ENCODE measurements around the gene LLCFC1. TPM values are rescaled to one million over a fixed set of nuclear protein-coding genes. Genes with fewer than 3 reads are reported as not detected.
A peak's percentile ranks its signal among the peaks of the same experiment; 100 is the strongest.

Gene LLCFC1
- polyA plus RNA-seq, 3 donors = 0.54 to 1.4 (median 0.66) TPM

DNA sequence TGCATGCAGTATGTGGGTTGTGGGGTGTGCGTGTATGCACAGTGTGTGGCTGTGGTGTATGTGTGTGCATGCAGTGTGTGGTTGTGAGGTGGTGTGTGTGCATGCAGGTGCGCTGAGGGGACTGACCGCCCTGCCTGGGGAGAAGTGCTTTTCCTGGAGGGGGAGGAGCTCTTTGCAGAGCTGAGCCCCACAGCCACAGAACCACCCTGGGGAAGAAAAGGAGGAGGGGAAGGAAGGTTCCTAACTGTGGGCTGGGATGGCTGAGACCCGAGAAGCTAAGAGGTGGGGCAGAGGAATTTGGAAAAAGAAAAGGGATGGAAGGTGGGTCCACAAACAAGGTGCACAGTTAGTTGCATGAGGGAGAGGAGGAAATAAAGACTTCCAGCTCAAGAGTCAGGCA is 5.7 kb upstream of the LLCFC1 start, which contains the start of gene TRPV5:
TRPV5 (minus strand) TSS at position 123 of the 400 bp plus-strand sequence. CDS start 287 bp downstream, outside the sequence.
- no peak for DNase-seq (ENCODE audit: extremely low read depth in 1 of 11, low read depth in 9 of 11, low spot score in 4 of 11)

DNA sequence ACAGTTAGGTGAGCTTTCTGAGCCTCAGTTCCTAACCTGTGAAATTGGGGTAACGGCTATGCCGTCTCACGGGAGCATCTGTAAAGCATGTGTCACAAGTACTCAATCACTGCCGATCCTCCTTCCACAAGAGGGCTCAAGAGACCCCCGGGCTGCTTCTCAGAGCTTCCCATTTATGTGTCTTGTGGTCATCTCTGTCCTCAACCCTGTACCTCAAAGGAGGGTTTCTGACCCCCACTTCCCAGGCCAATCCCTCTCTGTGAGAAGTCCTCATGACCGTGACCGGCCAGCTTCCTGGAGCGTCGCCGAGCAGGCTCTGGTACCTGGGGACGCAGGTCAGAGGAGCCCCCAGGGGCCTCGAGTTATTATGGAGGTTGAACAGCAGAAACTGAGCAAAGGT is 5.2 kb upstream of the LLCFC1 start:
- DNase-seq (ENCODE audit: extremely low read depth in 1 of 11, low read depth in 9 of 11, low spot score in 4 of 11) = no peak

- peak in 2 of 11 donors; percentile 6 to 11 for DNase-seq (ENCODE audit: extremely low read depth in 1 of 11, low read depth in 9 of 11, low spot score in 4 of 11)
Measured at GRCh38 chr7:142935941-142936565, 3.2 kb upstream of the LLCFC1 start.

GRCh38 chr7:142938611-142939010 is 673 bp upstream of the LLCFC1 start:
- no peak for DNase-seq (ENCODE audit: extremely low read depth in 1 of 11, low read depth in 9 of 11, low spot score in 4 of 11)

GRCh38 chr7:142940966-142941535 is 1.8 kb downstream of the LLCFC1 start:
- DNase-seq (ENCODE audit: extremely low read depth in 1 of 11, low read depth in 9 of 11, low spot score in 4 of 11) = no peak

GRCh38 chr7:142941541-142941940 is 2.3 kb downstream of the LLCFC1 start:
- no peak for DNase-seq (ENCODE audit: extremely low read depth in 1 of 11, low read depth in 9 of 11, low spot score in 4 of 11)

DNA sequence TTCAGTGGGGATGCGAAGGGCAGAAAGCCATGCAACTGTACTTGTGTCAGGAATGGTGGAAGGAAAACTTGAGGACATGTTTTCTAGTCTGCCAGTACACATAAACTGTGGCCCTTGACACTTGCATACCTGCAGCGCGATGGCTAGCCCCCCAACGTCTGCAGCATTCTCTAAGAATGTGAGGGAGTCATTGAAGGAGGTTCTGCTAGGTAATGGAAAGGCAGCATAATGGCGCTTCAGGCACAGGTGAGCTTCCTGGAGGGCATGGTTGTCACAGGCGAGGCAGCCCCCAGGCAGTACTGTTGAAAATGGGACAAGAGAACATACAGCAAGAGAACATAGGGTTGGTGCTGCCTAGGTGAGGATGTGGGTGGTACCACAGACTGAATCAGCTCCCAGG is 3.5 kb downstream of the LLCFC1 start:
- no peak for DNase-seq (ENCODE audit: extremely low read depth in 1 of 11, low read depth in 9 of 11, low spot score in 4 of 11)

DNA sequence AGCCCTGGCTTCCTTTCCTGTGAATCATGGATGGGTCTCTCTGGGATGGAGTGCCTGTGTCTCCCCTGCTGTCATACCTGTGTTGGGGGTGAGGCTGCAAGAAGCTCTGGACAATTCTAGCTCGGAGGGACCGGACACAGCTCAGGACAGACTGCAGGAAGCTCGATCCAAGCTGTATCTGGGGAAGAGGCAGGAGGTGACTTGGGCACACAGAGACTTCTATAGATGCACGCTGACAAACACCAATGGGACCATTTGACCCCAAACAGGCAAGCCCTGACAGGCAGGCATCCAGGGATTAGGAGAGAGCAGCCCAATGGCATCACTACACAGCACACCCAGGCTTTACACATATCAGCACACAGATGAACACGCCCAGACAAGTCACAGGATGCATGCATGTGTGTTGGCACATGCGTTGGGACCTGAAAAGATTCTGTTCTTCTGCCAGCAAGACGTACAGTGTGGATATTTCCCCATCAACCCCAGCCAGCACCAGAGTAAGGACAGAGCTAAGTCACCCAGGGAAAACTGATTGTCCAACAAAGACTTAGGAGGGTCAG is 4.5 kb downstream of the LLCFC1 start:
- no peak for DNase-seq (ENCODE audit: extremely low read depth in 1 of 11, low read depth in 9 of 11, low spot score in 4 of 11)

DNA sequence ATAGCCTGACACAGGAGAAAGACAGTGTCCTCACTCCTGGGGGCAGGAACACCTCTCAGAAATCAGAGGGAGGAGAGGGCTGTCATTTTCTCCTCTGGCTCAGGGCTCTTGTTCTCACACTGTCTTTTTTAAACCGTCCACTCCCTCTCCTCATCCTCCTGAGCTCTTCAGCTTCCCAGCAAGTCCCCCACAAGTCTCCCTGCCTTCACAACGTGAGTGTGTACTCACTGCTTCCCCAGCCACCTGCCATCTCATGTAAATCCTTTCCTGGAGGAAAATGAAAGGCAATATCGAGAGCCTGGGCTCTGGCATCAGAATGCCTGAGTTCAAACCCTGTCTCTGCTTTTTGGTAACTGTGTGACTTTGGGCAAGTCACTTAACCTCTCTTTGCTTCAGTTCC is 5.7 kb downstream of the LLCFC1 start:
- no peak for DNase-seq (ENCODE audit: extremely low read depth in 1 of 11, low read depth in 9 of 11, low spot score in 4 of 11)

- no peak for DNase-seq (ENCODE audit: extremely low read depth in 1 of 11, low read depth in 9 of 11, low spot score in 4 of 11)
Measured at GRCh38 chr7:142948603-142949002, 9.3 kb downstream of the LLCFC1 start.

- no peak for DNase-seq (ENCODE audit: extremely low read depth in 1 of 11, low read depth in 9 of 11, low spot score in 4 of 11)
Measured at GRCh38 chr7:142950235-142950634, 11.0 kb downstream of the LLCFC1 start.

GRCh38 chr7:142954680-142955268 is 15.5 kb downstream of the LLCFC1 start:
- no peak for DNase-seq (ENCODE audit: extremely low read depth in 1 of 11, low read depth in 9 of 11, low spot score in 4 of 11)

- no peak for DNase-seq (ENCODE audit: extremely low read depth in 1 of 11, low read depth in 9 of 11, low spot score in 4 of 11)
Measured at GRCh38 chr7:142956951-142957623, 17.8 kb downstream of the LLCFC1 start.

DNA sequence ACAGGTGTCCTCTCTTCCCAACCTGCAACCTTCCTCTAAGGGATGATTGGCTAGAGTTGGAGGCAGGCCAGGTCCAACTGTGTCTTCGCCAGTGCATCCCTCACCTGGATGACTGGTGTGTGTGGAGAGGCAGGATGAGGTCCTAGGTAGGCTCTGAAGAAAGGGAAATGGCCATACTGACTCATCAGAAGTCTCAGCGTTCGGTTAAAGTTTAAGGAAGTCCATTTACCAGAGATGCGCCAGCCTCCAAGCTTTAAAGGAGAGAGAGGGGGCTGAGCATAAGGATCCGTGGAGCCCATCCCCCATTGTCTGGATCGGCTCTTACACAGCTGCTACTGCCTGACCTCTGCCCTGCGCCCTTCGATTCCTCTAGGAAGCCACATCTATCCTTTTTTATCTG is 18.4 kb downstream of the LLCFC1 start:
- no peak for DNase-seq (ENCODE audit: extremely low read depth in 1 of 11, low read depth in 9 of 11, low spot score in 4 of 11)

DNA sequence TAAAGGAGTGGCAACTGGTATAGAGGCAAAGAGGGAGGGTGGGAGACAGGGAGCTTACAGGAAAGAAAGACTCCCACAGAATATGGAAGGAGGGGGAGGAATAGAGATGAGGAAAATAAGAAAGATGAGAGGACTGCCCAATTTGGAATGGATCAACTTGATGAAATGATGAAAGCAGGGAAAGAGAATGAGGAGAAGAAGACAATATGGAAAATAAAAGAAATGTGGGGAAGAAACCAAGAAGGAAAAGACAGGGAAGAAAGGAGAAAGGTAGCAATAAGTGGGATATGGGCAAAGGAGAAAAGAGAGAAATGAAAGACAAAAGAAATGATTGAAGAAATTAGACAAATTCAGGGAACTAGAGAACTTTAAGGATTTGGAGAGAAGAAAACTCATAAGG is 19.9 kb downstream of the LLCFC1 start:
- no peak for DNase-seq (ENCODE audit: extremely low read depth in 1 of 11, low read depth in 9 of 11, low spot score in 4 of 11)

GRCh38 chr7:142960955-142961512 is 21.8 kb downstream of the LLCFC1 start:
- no peak for DNase-seq (ENCODE audit: extremely low read depth in 1 of 11, low read depth in 9 of 11, low spot score in 4 of 11)

- DNase-seq (ENCODE audit: extremely low read depth in 1 of 11, low read depth in 9 of 11, low spot score in 4 of 11) = no peak
Measured at GRCh38 chr7:142961595-142961972, 22.3 kb downstream of the LLCFC1 start.

DNA sequence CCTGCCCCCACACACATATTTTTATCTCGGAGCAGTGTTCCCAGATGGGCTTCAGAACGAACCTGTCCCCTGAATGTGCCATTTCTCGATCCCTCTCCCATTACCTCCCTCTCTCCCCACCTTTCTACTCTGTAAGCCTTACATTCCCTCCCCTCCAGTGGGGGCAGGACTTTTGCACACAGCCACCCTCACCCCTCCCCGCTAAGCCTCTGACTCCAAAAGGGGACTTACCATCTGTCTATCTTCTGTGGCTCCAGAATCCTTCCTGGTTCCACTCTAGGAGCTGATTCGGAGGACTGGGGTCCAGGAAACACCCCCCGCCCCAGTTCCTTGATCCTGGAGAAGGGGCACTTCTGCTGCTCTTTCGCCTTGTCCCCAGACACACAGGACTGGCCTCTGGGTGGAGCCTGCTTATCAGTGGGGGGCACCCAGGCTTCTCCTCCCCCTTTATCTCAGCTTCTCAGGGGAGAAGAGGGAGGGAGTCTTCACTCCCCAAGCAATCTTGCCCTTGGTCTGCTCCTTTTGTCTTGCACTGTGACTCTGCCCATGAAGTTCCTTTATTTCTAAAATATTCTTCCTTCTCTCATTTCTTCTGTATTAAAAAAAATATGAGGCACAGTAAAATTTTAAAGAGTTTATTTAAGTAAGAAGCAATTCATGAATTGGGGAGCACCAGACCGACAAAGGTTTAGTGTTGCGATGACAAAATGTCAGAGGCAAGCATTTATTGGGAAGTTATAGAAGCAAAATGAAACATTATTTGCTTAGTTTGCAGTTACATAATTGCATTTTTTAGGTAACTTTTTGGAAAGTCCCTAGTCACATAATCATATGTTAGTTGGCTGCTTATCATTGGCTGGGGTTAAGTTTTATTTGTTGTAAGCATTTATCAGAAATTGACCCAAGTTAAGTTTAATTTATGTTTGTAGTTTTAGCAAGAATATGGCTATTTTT is 23.0 kb downstream of the LLCFC1 start, which contains the start of gene KEL:
KEL (minus strand) TSS at position 391 of the 954 bp plus-strand sequence; CDS start at position 234, 157 bp downstream.
- DNase-seq (ENCODE audit: extremely low read depth in 1 of 11, low read depth in 9 of 11, low spot score in 4 of 11) = no peak

Data from renal cortex interstitium (tissue), 11 donors.